H1 (cell line): ENCODE measurements around the gene PDZRN4. TPM values are rescaled to one million over a fixed set of nuclear protein-coding genes. Genes with fewer than 3 reads are reported as not detected.
A peak's percentile ranks its signal among the peaks of the same experiment; 100 is the strongest.

Experiments
- CTCF ChIA-PET: fragments of 300-600 bp; sonication (Branson Sonifier 250); formaldehyde crosslinking; loops from one replicate; lab custom pipeline; 2021; ENCODE audit not compliant: partially characterized antibody; lab: Charles Lee
- POLR2A ChIA-PET: fragments of 300-600 bp; sonication (Branson Sonifier 250); formaldehyde crosslinking; loops from one replicate; lab custom pipeline; 2021; ENCODE audit warnings: inconsistent platforms; ENCODE audit not compliant: partially characterized antibody; lab: Charles Lee
- DNase-seq, 2 experiments: peaks; one replicate each; pipeline versions ENCODE4 v3.0.0 to v3.0.0-alpha.2; 2010 to 2022; ENCODE audit warnings: low spot score in 2 of 2, low read depth in 1 of 2, mixed read lengths in 1 of 2
- FAIRE-seq: peaks from 2 replicates; lab custom pipeline; 2011; peaks lifted over from hg19 to GRCh38; lab: Jason Lieb, UNC
- H2AFZ ChIP-seq: 2 replicates; pipeline ENCODE4 v1.8.1; 2012; ENCODE audit warnings: low read length, inconsistent platforms
- H2AK5ac ChIP-seq: 2 replicates; pipeline ENCODE4 v1.6.1; 2013; ENCODE audit warnings: low read depth, low read length
- H2BK120ac ChIP-seq: replicated peaks from 2 replicates; pipeline ENCODE3; 2013; ENCODE audit warnings: low read depth, low read length, inconsistent platforms
- H2BK12ac ChIP-seq: 2 replicates; pipeline ENCODE4 v1.6.1; 2013; ENCODE audit warnings: low read depth, low read length
- H2BK15ac ChIP-seq: 2 replicates; pipeline ENCODE4 v1.6.1; 2013; ENCODE audit warnings: low read length
- H2BK20ac ChIP-seq: 2 replicates; pipeline ENCODE4 v1.6.1; 2013; ENCODE audit warnings: low read length
- H2BK5ac ChIP-seq: 2 replicates; pipeline ENCODE4 v1.6.1; 2013; ENCODE audit warnings: low read depth, low read length
- H3K14ac ChIP-seq: 2 replicates; pipeline ENCODE4 v1.6.1; 2013; ENCODE audit warnings: inconsistent platforms; ENCODE audit not compliant: insufficient read length
- H3K18ac ChIP-seq: 2 replicates; pipeline ENCODE4 v1.6.1; 2013; ENCODE audit warnings: low read length; ENCODE audit errors: extremely low read depth
- H3K23ac ChIP-seq: 2 replicates; pipeline ENCODE4 v1.6.1; 2013; ENCODE audit warnings: inconsistent platforms; ENCODE audit not compliant: insufficient read length
- H3K23me2 ChIP-seq: 2 replicates; pipeline ENCODE4 v1.6.1; 2013; ENCODE audit warnings: low read depth, low read length
- H3K27ac ChIP-seq: 2 replicates; pipeline ENCODE4 v1.6.1; 2011; ENCODE audit warnings: low read depth, low read length, inconsistent platforms
- H3K27me3 ChIP-seq, 4 experiments: replicated peaks in 1 of 4; 1 replicate in 1 of 4; 2 replicates in 3 of 4; pipeline versions ENCODE4 v1.6.1 to v1.8.1; 2011 to 2013; ENCODE audit warnings: low read length in 3 of 4, mild to moderate bottlenecking in 3 of 4, inconsistent platforms in 2 of 4, mixed read lengths in 2 of 4, moderate library complexity in 1 of 4; ENCODE audit not compliant: control insufficient read depth in 3 of 4, insufficient read depth in 3 of 4; ENCODE audit errors: extremely low read depth in 1 of 4
- H3K36me3 ChIP-seq, 4 experiments: 2 replicates each; pipeline versions ENCODE4 v1.6.1 to v1.8.1; 2011 to 2013; ENCODE audit warnings: mild to moderate bottlenecking in 4 of 4, low read length in 3 of 4, moderate library complexity in 2 of 4, control low read depth in 1 of 4, inconsistent platforms in 1 of 4; ENCODE audit not compliant: insufficient read depth in 4 of 4, control insufficient read depth in 2 of 4
- H3K4ac ChIP-seq: replicated peaks from 2 replicates; pipeline ENCODE3; 2013; ENCODE audit warnings: low read length, low read depth, mixed read lengths, inconsistent platforms; ENCODE audit not compliant: insufficient read length
- H3K4me1 ChIP-seq, 4 experiments: replicated peaks in 1 of 4; 1 replicate in 1 of 4; 2 replicates in 3 of 4; pipeline versions ENCODE4 v1.6.1 to v1.8.1; 2011 to 2013; ENCODE audit warnings: low read length in 3 of 4, inconsistent platforms in 2 of 4, mixed read lengths in 1 of 4; ENCODE audit not compliant: insufficient read depth in 4 of 4, control insufficient read depth in 3 of 4
- H3K4me2 ChIP-seq, 2 experiments: 2 replicates each; pipeline versions ENCODE4 v1.6.1 to v1.8.1; 2011 to 2013; ENCODE audit warnings: low read depth in 2 of 2, low read length in 2 of 2, control low read depth in 1 of 2, inconsistent platforms in 1 of 2, mild to moderate bottlenecking in 1 of 2; ENCODE audit not compliant: insufficient read depth in 1 of 2
- H3K4me3 ChIP-seq, 4 experiments: fragments of 200-600, 300-600 bp in 1 of 4; sonication (generic), shearing (Covaris generic), sonication (Bioruptor Twin) in 1 of 4; 2 replicates each; pipeline versions ENCODE4 v1.5.1 to v1.8.1; 2011 to 2016; ENCODE audit warnings: low read length in 4 of 4, low read depth in 3 of 4, control low read depth in 2 of 4, inconsistent platforms in 2 of 4, mild to moderate bottlenecking in 2 of 4, mixed read lengths in 1 of 4, moderate library complexity in 1 of 4; ENCODE audit not compliant: insufficient read depth in 2 of 4; ENCODE audit errors: extremely low read depth in 1 of 4
- H3K56ac ChIP-seq: replicated peaks from 2 replicates; pipeline ENCODE3; 2013; ENCODE audit warnings: low read depth, mild to moderate bottlenecking, mixed read lengths, low read length, inconsistent platforms; ENCODE audit not compliant: insufficient read length
- H3K79me1 ChIP-seq: 2 replicates; pipeline ENCODE4 v1.6.1; 2013; ENCODE audit warnings: low read depth, low read length, control low read depth
- H3K79me2 ChIP-seq, 2 experiments: 2 replicates each; pipeline versions ENCODE4 v1.6.1 to v1.8.1; 2012 to 2013; ENCODE audit warnings: low read length in 2 of 2, mild to moderate bottlenecking in 2 of 2, inconsistent platforms in 1 of 2; ENCODE audit not compliant: insufficient read depth in 2 of 2, control insufficient read depth in 1 of 2
- H3K9ac ChIP-seq, 4 experiments: replicated peaks in 1 of 4; 1 replicate in 1 of 4; 2 replicates in 3 of 4; pipeline versions ENCODE4 v1.6.1 to v1.8.1; 2011 to 2013; ENCODE audit warnings: low read depth in 3 of 4, low read length in 3 of 4, control low read depth in 2 of 4, mild to moderate bottlenecking in 2 of 4, moderate library complexity in 2 of 4, inconsistent platforms in 1 of 4; ENCODE audit errors: extremely low read depth in 1 of 4
- H3K9me3 ChIP-seq, 2 experiments: 2 replicates each; pipeline versions ENCODE4 v1.6.1 to v1.8.1; 2012 to 2013; ENCODE audit warnings: mild to moderate bottlenecking in 2 of 2, moderate library complexity in 2 of 2, control low read depth in 1 of 2, inconsistent platforms in 1 of 2, low read depth in 1 of 2, low read length in 1 of 2, mixed read lengths in 1 of 2; ENCODE audit not compliant: insufficient read depth in 2 of 2
- H4K20me1 ChIP-seq, 2 experiments: replicated peaks in 1 of 2; 2 replicates each; pipeline versions ENCODE3 to v1.8.1; 2011 to 2013; ENCODE audit warnings: inconsistent platforms in 2 of 2, low read length in 2 of 2, mild to moderate bottlenecking in 1 of 2; ENCODE audit not compliant: insufficient read depth in 2 of 2, control insufficient read depth in 1 of 2
- H4K5ac ChIP-seq: 2 replicates; pipeline ENCODE4 v1.6.1; 2013; ENCODE audit warnings: low read length, low read depth, mixed read lengths, inconsistent platforms; ENCODE audit not compliant: insufficient read length
- H4K8ac ChIP-seq: 2 replicates; pipeline ENCODE4 v1.8.0; 2013; ENCODE audit warnings: mild to moderate bottlenecking, moderate library complexity, low read length, inconsistent platforms; ENCODE audit not compliant: insufficient read depth; ENCODE audit errors: extremely low read depth
- H4K91ac ChIP-seq: replicated peaks from 2 replicates; pipeline ENCODE3; 2013; ENCODE audit warnings: low read length, mixed read lengths, inconsistent platforms; ENCODE audit not compliant: insufficient read length
- BACH1 ChIP-seq: IDR thresholded peaks from 2 replicates; pipeline ENCODE4 v1.6.1; 2012; ENCODE audit warnings: low read length, improper control_type of control experiment
- CEBPB ChIP-seq: IDR thresholded peaks from 2 replicates; pipeline ENCODE4 v1.6.1; 2012; ENCODE audit warnings: low read depth, low read length
- WGBS, 2 experiments: shearing (Covaris generic) in 1 of 2; methylation state at CpG; one replicate each; pipeline versions ENCODE4 v1.1.6 to v1.1.7; 2013 to 2015; ENCODE audit warnings: low lambda C conversion rate in 2 of 2, mixed read lengths in 2 of 2, inconsistent platforms in 1 of 2, low coverage in 1 of 2, missing lambda C conversion rate in 1 of 2; ENCODE audit not compliant: insufficient replicate concordance in 2 of 2, insufficient coverage in 1 of 2, insufficient read length in 1 of 2; ENCODE audit errors: extremely low coverage in 1 of 2, missing lambda C conversion rate in 1 of 2; 5-methylcytosine and 5-hydroxymethylcytosine counted together
- polyA plus RNA-seq, 7 experiments: library from polyadenylated mRNA; depleted of rRNA in 3 of 7; stranded (reverse) in 5 of 7; unstranded in 2 of 7; fragments of >200 nt in 5 of 7; fragments of 200-250 nt in 2 of 7; gene quantifications; 1 replicate in 5 of 7; 2 replicates in 1 of 7; 4 replicates in 1 of 7; pipeline versions ENCODE4 v1.2.1 to v1.2.3, GENCODE V29; 2011 to 2013; ENCODE audit warnings: missing spikeins in 2 of 7, mixed read lengths in 2 of 7
- total RNA-seq: library from RNA; stranded (reverse); fragmentation: NEBNext Ultra II Directional; extraction: Animal tissue kit (Norgen Biotek cat#: 25700); gene quantifications from 2 replicates; pipeline ENCODE4 v1.2.1, GENCODE V29; 2021

PDZRN4 gene
- total and polyA plus RNA-seq, 2 of the 8 experiments (the other 6 are each of a cell fraction or from before 2014, with no cell fraction given) = not detected

GRCh38 chr12:41336041-41336549, 148.0 kb downstream of the PDZRN4 start:
- H3K4me1 ChIP-seq = peaks cover 3 to 11% (median 8%) of the 10 kb centered on the region in 4 experiments; a peak in 6 of 7 replicates
- 64% methylated on average over 3 of the region's 3 CpGs; no CpG with 5 or more reads in 1 of the 2 experiments for WGBS, 2 experiments
- H2BK5ac ChIP-seq = 0 out of 2 replicates have a peak overlapping the region, but pooled peaks have one; percentile 26
- H3K27ac ChIP-seq = no peak overlapping the region
- H3K36me3 ChIP-seq = no peaks in the 10 kb centered on the region
- no peak overlapping the region for H3K23ac ChIP-seq
- H3K56ac ChIP-seq = no peak overlapping the region
- H3K18ac ChIP-seq = no peak overlapping the region
- H3K79me2 ChIP-seq = no peaks in the 10 kb centered on the region
- H2AFZ ChIP-seq = no peak overlapping the region
- H3K27me3 ChIP-seq = no peaks in the 10 kb centered on the region
- no peak overlapping the region for H4K5ac ChIP-seq
- FAIRE-seq (no peak), DNase-seq (no peak)
- H3K4ac ChIP-seq = no peak overlapping the region
- no peak overlapping the region for H4K91ac ChIP-seq
- H3K4me2 ChIP-seq = no peak overlapping the region
- no peaks in the 10 kb centered on the region for H3K9me3 ChIP-seq
- H2BK12ac ChIP-seq = no peak overlapping the region
- H2AK5ac ChIP-seq = no peak overlapping the region
- no peaks in the 10 kb centered on the region for H3K23me2 ChIP-seq
- no peak overlapping the region for H3K9ac ChIP-seq
- no peaks in the 10 kb centered on the region for H4K20me1 ChIP-seq
- ChIA-PET POLR2A (interaction anchor here (0.5 kb wide), 1 partner anchor 490 kb away, joined by 3 read pairs; no protein-coding TSS in a partner anchor), CTCF (interaction anchor here (0.6 to 1.5 kb wide), 2 partner anchors 16 to 38 kb away, joined by 3 read pairs; no protein-coding TSS in a partner anchor)
- H4K8ac ChIP-seq = no peak overlapping the region
- no peak overlapping the region for H3K14ac ChIP-seq
- no peak overlapping the region for H3K4me3 ChIP-seq
- H3K79me1 ChIP-seq = no peaks in the 10 kb centered on the region
- H2BK15ac ChIP-seq = no peak overlapping the region
- no peak overlapping the region for H2BK120ac ChIP-seq
- no peak overlapping the region for H2BK20ac ChIP-seq
- TF ChIP-seq BACH1 (peak; percentile 46; the same call in 1 of the 2 replicates), CEBPB (no peak)
